ENCODE results near the gene EPHB3.

Gene EPHB3

GRCh38 chr3:184538666-184539431 is 22.7 kb upstream of the EPHB3 start:
- no peak overlapping the region for H3K9ac ChIP-seq (ENCODE audit: low read length)
- no peak overlapping the region for H2AK5ac ChIP-seq (ENCODE audit: low read length, severe bottlenecking)
- no peak overlapping the region for H2BK120ac ChIP-seq (ENCODE audit: low read depth, low read length)
- no peak overlapping the region for H2BK12ac ChIP-seq (ENCODE audit: low read length in 2 of 2)
- no peak overlapping the region for H2BK5ac ChIP-seq (ENCODE audit: low read depth, low read length, poor library complexity, severe bottlenecking)
- no peak overlapping the region for H3K4ac ChIP-seq (ENCODE audit: low read depth in 1 of 2, low read length in 2 of 2)
- H3K14ac ChIP-seq (ENCODE audit: low read length in 2 of 2): peak overlapping the region in 1 of 2 experiments; percentile 55
- 79% methylated on average over 12 of the region's 14 CpGs for WGBS
- H2BK15ac ChIP-seq (ENCODE audit: low read depth, poor library complexity, severe bottlenecking): no peak overlapping the region
- no peak overlapping the region for H2AFZ ChIP-seq (ENCODE audit: low read depth, low read length)
- H3K9me3 ChIP-seq (ENCODE audit: control insufficient read depth, low read length): no peaks in the 10 kb centered on the region
- no peak overlapping the region for H3K23ac ChIP-seq (ENCODE audit: low read length in 2 of 2)
- peaks cover 56 to 69% of the 10 kb centered on the region in 2 experiments for H3K27me3 ChIP-seq (ENCODE audit: control insufficient read depth in 1 of 2, insufficient read depth in 1 of 2, low read length in 2 of 2)
- H3K4me1 ChIP-seq (ENCODE audit: control insufficient read depth, insufficient read depth, low read depth, low read length): peaks cover 1% of the 10 kb centered on the region
- no peaks in the 10 kb centered on the region for H3K79me1 ChIP-seq (replicated peaks; ENCODE audit: low read length, poor library complexity, severe bottlenecking)
- H3K4me3 ChIP-seq (ENCODE audit: insufficient read depth in 1 of 2, low read depth in 1 of 2, low read length in 2 of 2): no peak overlapping the region
- H4K8ac ChIP-seq (ENCODE audit: low read length): no peak overlapping the region
- DNase-seq: no peak
- no peak overlapping the region for H3K4me2 ChIP-seq (ENCODE audit: low read length, poor library complexity, severe bottlenecking)
- no peaks in the 10 kb centered on the region for H3K36me3 ChIP-seq (ENCODE audit: control insufficient read depth in 1 of 2, insufficient read depth in 2 of 2, low read depth in 1 of 2, low read length in 2 of 2)
- H3K27ac ChIP-seq (ENCODE audit: low read length, poor library complexity, severe bottlenecking): no peak overlapping the region
- no peak overlapping the region for H3K18ac ChIP-seq (ENCODE audit: low read depth in 1 of 2, low read length in 2 of 2)
- H4K91ac ChIP-seq (ENCODE audit: low read length): no peak overlapping the region

GRCh38 chr3:184539801-184540435 is 21.7 kb upstream of the EPHB3 start:
- WGBS: 69% methylated on average over 16 of the region's 16 CpGs
- Histone ChIP-seq H2BK15ac (ENCODE audit: low read depth, poor library complexity, severe bottlenecking) (no peak overlapping the region), H2BK5ac (ENCODE audit: low read depth, low read length, poor library complexity, severe bottlenecking) (no peak overlapping the region)

GRCh38 chr3:184540777-184541681 is 20.6 kb upstream of the EPHB3 start:
- no peak overlapping the region for H2BK12ac ChIP-seq (ENCODE audit: low read length in 2 of 2)
- no peak overlapping the region for H2BK15ac ChIP-seq (ENCODE audit: low read depth, poor library complexity, severe bottlenecking)
- H3K4ac ChIP-seq (ENCODE audit: low read depth in 1 of 2, low read length in 2 of 2): no peak overlapping the region
- H2AK5ac ChIP-seq (ENCODE audit: low read length, severe bottlenecking): no peak overlapping the region
- no peak overlapping the region for H3K4me3 ChIP-seq (ENCODE audit: insufficient read depth in 1 of 2, low read depth in 1 of 2, low read length in 2 of 2)
- no peak overlapping the region for H3K4me2 ChIP-seq (ENCODE audit: low read length, poor library complexity, severe bottlenecking)
- peaks cover 64 to 80% of the 10 kb centered on the region in 2 experiments for H3K27me3 ChIP-seq (ENCODE audit: control insufficient read depth in 1 of 2, insufficient read depth in 1 of 2, low read length in 2 of 2)
- H3K4me1 ChIP-seq (ENCODE audit: control insufficient read depth, insufficient read depth, low read depth, low read length): peaks cover 2% of the 10 kb centered on the region
- no peak overlapping the region for H4K91ac ChIP-seq (ENCODE audit: low read length)
- peak; percentile 31 for DNase-seq
- no peak overlapping the region for H4K8ac ChIP-seq (ENCODE audit: low read length)
- no peak overlapping the region for H3K9ac ChIP-seq (ENCODE audit: low read length)
- H3K27ac ChIP-seq (ENCODE audit: low read length, poor library complexity, severe bottlenecking): no peak overlapping the region
- H3K36me3 ChIP-seq (ENCODE audit: control insufficient read depth in 1 of 2, insufficient read depth in 2 of 2, low read depth in 1 of 2, low read length in 2 of 2): no peaks in the 10 kb centered on the region
- H3K23ac ChIP-seq (ENCODE audit: low read length in 2 of 2): no peak overlapping the region
- no peak overlapping the region for H2BK5ac ChIP-seq (ENCODE audit: low read depth, low read length, poor library complexity, severe bottlenecking)
- H2AFZ ChIP-seq (ENCODE audit: low read depth, low read length): no peak overlapping the region
- no peaks in the 10 kb centered on the region for H3K79me1 ChIP-seq (replicated peaks; ENCODE audit: low read length, poor library complexity, severe bottlenecking)
- H2BK120ac ChIP-seq (ENCODE audit: low read depth, low read length): no peak overlapping the region
- H3K9me3 ChIP-seq (ENCODE audit: control insufficient read depth, low read length): no peaks in the 10 kb centered on the region
- H3K18ac ChIP-seq (ENCODE audit: low read depth in 1 of 2, low read length in 2 of 2): no peak overlapping the region
- 46% methylated on average over 13 of the region's 14 CpGs for WGBS
- no peak overlapping the region for H3K14ac ChIP-seq (ENCODE audit: low read length in 2 of 2)

More at GRCh38 chr3:184539801-184540435, 21.7 kb upstream of the EPHB3 start:
- Histone ChIP-seq H3K4me3 (ENCODE audit: insufficient read depth in 1 of 2, low read depth in 1 of 2, low read length in 2 of 2) (no peak overlapping the region), H4K8ac (ENCODE audit: low read length) (no peak overlapping the region), H3K4me2 (ENCODE audit: low read length, poor library complexity, severe bottlenecking) (no peak overlapping the region), H3K36me3 (ENCODE audit: control insufficient read depth in 1 of 2, insufficient read depth in 2 of 2, low read depth in 1 of 2, low read length in 2 of 2) (no peaks in the 10 kb centered on the region), H3K4me1 (ENCODE audit: control insufficient read depth, insufficient read depth, low read depth, low read length) (peaks cover 2% of the 10 kb centered on the region), H3K23ac (ENCODE audit: low read length in 2 of 2) (no peak overlapping the region), H2AK5ac (ENCODE audit: low read length, severe bottlenecking) (no peak overlapping the region), H2BK120ac (ENCODE audit: low read depth, low read length) (no peak overlapping the region), H3K18ac (ENCODE audit: low read depth in 1 of 2, low read length in 2 of 2) (no peak overlapping the region), H3K79me1 (replicated peaks; ENCODE audit: low read length, poor library complexity, severe bottlenecking) (no peaks in the 10 kb centered on the region), H4K91ac (ENCODE audit: low read length) (peak overlapping the region; percentile 41), H3K4ac (ENCODE audit: low read depth in 1 of 2, low read length in 2 of 2) (no peak overlapping the region), H2BK12ac (ENCODE audit: low read length in 2 of 2) (no peak overlapping the region), H3K9me3 (ENCODE audit: control insufficient read depth, low read length) (no peaks in the 10 kb centered on the region), H3K9ac (ENCODE audit: low read length) (no peak overlapping the region), H3K27me3 (ENCODE audit: control insufficient read depth in 1 of 2, insufficient read depth in 1 of 2, low read length in 2 of 2) (peaks cover 57 to 71% of the 10 kb centered on the region in 2 experiments), H3K14ac (ENCODE audit: low read length in 2 of 2) (no peak overlapping the region), H2AFZ (ENCODE audit: low read depth, low read length) (no peak overlapping the region), H3K27ac (ENCODE audit: low read length, poor library complexity, severe bottlenecking) (no peak overlapping the region)
- DNase-seq: no peak
